HG03039 (cell line): ENCODE measurements around the gene MYO3B.
"Not testable (repeated sequence)": the region's sequence is repeated elsewhere in the genome, so short reads cannot be mapped to it uniquely, and the experiment has no call there.

Source experiments
- ATAC-seq: cut with Tn5 transposase; IDR thresholded peaks from one replicate; pipeline ENCODE4 v1.9.1; 2021; ENCODE audit warnings: mild to moderate bottlenecking, moderate library complexity; ENCODE audit not compliant: unreplicated experiment

MYO3B gene

DNA sequence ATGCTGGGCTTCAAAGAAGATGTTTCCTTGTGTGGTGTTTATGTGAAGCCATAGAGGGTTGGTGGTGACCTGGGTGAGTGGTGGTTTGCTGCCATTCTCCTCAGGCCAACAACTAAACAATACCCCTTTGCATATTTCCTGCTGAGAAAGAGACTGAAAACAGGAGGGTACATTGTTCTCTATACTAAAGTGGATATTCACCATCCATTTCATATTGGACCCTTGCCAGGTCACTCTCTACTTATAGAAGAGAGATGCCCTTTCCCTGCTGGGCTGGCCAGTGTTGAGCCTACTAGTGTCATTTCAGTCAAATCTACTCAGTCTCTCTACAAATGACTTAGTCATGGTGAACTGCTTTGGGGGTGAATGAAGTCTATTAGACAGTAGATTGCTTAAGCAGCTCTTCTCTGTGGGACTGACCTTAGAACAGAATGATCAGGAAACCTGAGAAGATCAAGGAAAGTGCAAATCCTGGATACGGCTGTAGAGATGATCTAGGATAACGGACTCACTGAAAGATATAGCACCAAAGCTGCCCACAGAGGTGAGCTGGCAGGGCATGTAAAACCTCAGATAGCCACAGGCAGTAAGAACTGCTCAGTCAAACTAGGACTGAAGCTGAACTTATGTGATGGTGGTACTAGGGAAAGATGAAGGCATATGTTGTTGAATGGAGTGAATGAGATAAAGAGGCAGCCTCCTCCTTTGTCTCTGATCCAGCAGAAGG is 154.9 kb downstream of the MYO3B start:
- no peak for ATAC-seq

GRCh38 chr2:170335351-170335750 is 157.4 kb downstream of the MYO3B start:
- no peak for ATAC-seq

DNA sequence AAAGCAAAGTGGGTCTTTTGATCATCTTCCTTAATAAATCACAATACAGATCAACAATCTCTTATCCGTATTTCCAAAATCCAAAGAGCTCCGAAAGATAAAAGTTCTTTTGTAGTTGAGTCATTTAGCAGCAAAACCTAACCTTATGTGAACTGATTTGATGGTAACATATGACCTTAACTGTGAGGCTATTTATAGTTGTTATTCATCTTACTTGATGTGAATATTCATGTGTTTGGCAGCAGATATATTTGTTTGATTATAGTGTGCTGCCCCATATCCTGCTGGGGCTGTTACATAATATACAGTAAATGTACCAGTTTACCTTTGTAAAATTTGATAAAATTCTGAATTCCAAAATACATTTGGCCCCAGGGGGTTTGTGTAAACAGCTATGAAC is 158.5 kb downstream of the MYO3B start:
- ATAC-seq: no peak

- no peak for ATAC-seq
Measured at GRCh38 chr2:170336916-170337315, 159.0 kb downstream of the MYO3B start.

GRCh38 chr2:170339322-170339721 is 161.4 kb downstream of the MYO3B start:
- ATAC-seq: no peak

- ATAC-seq: no peak
Measured at GRCh38 chr2:170339750-170340692, 162.1 kb downstream of the MYO3B start.

GRCh38 chr2:170340693-170341068 is 162.7 kb downstream of the MYO3B start:
- no peak for ATAC-seq

DNA sequence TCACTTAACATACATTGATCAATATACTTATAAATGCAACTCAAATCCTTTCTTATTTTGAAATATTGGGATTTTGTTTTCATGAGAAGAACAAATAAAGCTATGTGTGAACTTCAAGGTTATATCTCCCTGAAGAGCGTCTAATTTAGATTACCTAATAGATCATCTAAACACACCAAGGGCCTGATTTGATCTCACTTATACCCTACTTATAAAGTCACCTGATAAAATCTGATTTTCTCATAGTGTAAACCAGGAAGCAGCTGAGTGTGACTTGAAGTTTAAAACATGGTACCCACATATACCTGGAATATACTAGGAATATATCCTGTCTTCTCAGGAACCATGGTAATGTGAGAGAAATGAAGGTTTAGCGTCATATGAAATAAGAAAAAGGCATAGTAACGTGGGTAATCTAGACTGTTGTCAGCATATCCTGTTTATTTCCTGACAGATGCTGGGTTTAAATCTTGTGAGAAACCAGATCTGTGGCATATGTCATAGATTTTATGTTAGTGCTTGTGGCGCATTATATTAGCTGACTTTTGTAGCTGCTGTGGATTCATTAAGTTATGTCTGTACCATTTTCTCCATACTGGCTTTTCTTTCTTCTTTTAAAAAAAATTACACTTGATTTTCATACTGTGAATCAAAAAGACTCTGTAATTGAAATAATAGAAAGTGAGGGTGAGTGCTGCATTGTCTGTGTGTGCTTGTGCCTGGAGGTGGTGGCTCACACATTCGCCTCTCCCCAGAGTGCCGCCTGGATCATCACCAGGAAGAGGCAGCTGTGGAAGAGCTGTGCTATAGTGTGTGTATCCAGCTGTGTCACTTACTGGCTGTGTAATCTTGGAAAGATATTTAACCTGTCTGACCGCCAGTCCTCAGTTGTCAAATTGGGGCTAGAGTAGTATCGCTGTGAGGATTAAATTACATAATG is 164.0 kb downstream of the MYO3B start:
- no peak for ATAC-seq

GRCh38 chr2:170344663-170345346 is 166.9 kb downstream of the MYO3B start:
- ATAC-seq: no peak

- ATAC-seq: no peak
Measured at GRCh38 chr2:170345607-170346006, 167.7 kb downstream of the MYO3B start.

DNA sequence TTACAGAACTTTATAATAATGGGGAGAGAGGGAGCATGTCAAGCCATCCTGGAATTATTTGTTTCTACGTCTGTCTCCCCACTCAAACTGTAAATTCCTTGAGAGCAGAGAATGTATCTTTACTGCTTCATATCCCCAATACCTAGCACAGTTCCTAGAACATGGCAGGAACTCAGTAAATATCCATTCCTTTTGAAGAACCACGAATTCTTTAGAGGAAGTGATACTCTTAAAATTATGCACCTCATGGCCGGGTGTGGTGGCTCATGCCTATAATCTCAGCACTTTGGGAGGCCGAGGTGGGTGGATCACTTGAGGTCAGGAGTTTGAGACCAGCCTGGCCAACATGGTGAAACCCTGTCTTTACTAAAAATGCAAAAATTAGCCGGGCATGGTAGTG is 171.3 kb downstream of the MYO3B start:
- not testable (repeated sequence) for ATAC-seq

DNA sequence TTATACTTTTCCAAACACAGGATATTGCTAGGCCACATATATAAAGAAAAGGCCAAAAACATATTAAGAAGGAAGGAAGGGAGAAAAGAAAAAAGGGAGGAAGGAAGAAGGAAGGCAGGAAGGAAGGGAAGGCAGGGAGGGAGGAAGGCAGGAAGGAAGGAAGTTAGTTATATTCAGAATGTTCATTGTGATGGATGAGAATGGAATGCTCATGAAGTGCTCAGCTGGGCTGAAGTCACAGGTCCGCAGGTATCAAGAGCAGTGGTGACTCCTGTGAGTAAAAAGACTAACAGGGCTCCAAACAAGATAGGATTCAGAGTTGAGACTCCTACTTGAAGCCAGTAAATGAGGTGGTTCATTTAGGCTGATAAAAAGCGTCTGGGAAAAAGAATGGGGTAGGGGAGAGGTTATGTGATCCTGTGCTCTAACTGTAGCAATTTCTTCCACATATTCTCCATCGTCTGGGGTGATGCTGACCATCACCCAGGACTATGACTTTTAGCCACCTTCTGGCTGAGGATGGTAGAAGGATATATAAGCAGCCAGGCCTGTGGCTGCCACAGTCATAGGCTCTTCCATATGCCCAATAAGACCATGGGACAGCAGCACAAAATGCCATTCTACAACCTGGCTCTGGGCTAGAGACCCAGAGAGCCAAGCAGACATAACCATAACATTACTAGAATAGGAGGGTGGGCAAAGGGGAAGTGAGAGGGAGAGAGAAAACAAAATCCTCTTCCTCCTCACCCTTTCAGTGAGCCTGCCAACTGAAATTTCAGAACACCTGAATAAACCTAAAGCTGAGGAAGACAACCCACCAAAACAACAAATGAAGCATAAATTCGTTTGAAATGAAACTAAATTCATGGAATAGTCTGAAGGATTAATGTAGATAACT is 173.2 kb downstream of the MYO3B start:
- no peak for ATAC-seq

- no peak for ATAC-seq
Measured at GRCh38 chr2:170353723-170354122, 175.8 kb downstream of the MYO3B start.

GRCh38 chr2:170354388-170354787 is 176.4 kb downstream of the MYO3B start:
- no peak for ATAC-seq

DNA sequence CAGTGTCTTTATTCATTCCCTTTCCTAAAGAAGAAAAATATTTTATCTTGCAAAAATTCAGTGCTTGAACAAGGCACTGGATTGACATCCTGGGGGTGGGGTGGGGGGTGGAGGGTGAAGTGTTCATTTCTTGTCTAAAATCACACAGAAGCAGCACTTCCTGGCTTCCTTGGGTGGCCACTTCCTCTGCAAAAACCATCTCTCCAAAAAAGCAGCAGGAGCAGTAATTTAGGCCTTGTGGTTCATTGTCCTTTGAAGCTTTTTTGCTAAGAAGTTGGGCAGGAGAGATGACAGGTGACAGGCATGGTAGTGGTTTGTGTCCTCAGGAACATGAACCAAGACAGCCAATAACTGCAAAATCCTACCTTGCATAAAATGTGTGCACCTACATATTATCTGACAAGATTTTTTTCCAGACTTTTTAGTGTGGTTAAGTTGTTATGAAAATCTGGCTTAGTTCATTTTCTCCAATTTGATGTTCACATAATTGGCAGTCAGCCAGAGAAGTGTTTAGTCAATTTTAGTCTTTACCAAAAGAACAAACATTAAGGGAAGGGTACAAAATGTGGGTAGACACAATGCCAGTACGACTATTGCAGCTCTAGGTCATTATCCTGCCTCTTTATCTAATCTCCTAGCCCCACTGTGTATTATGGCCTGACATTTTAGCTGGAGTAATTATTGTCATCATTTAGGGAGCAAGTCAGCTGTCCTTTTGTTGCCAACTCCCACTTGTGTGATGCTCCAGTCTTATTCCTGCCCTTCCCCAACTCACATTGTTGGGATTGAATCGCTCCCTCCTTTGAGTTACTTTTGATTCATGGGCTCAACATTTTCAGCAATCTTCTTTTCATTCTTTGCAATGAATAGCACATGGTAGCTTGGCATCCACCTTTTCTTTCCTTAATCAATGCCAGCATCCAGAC is 177.2 kb downstream of the MYO3B start:
- ATAC-seq: no peak

DNA sequence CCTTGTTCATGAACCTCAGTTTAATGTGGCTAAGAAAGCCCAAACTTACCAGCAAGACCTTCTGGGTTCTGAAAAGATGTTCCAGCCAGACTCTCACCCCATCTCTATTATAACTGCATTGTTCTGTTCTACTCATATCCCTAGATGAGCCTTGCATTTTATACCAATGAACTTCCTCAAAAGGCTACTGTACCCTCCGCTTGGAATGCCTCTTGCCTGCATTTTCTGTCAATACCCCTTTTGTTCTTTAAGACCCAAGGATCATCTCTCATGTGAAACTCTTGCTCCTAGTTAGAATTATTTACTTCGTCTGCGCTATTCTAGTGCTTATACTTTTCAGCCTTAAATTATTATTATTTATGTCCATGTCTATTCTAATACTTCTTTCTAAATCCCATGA is 181.5 kb downstream of the MYO3B start:
- ATAC-seq: no peak

GRCh38 chr2:170360546-170361089 is 182.7 kb downstream of the MYO3B start:
- ATAC-seq: no peak
